Lung (tissue), 16 donors: ENCODE measurements around the gene SH3TC1. TPM values are rescaled to one million over a fixed set of nuclear protein-coding genes. Genes with fewer than 3 reads are reported as not detected.
A peak's percentile ranks its signal among the peaks of the same experiment; 100 is the strongest.

ENCODE experiments used
- ATAC-seq: fragments of 200-7000 bp; cut with Tn5 transposase; one replicate; pipeline ENCODE4 v1.9.1; 2020; ENCODE audit warnings: moderate number of reproducible peaks; ENCODE audit not compliant: insufficient read depth, low FRiP score
- DNase-seq, 3 donors: peaks; one replicate each; pipeline ENCODE4 v3.0.0-alpha.2; 2013 to 2017
- H3K27ac ChIP-seq, 2 donors: one replicate each; pipeline ENCODE4 v1.5.1; 2013; ENCODE audit warnings: mild to moderate bottlenecking in 2 of 2, moderate library complexity in 2 of 2, control low read depth in 1 of 2, inconsistent platforms in 1 of 2, low read depth in 1 of 2, low read length in 1 of 2
- H3K27me3 ChIP-seq, 3 donors: one replicate each; pipeline ENCODE4 v1.5.1; 2013; ENCODE audit warnings: low read length in 2 of 3; ENCODE audit not compliant: control insufficient read depth in 3 of 3, insufficient read depth in 3 of 3
- H3K36me3 ChIP-seq, 4 donors: one replicate each; pipeline ENCODE4 v1.5.1; 2013; ENCODE audit warnings: low read length in 4 of 4, mild to moderate bottlenecking in 1 of 4, moderate library complexity in 1 of 4; ENCODE audit not compliant: control insufficient read depth in 4 of 4, insufficient read depth in 4 of 4
- H3K4me1 ChIP-seq, 5 donors: one replicate each; pipeline ENCODE4 v1.5.1; 2013; ENCODE audit warnings: low read length in 5 of 5, mild to moderate bottlenecking in 2 of 5, moderate library complexity in 1 of 5; ENCODE audit not compliant: control insufficient read depth in 5 of 5, insufficient read depth in 5 of 5
- H3K4me3 ChIP-seq: one replicate; pipeline ENCODE4 v1.5.1; 2013; ENCODE audit warnings: mild to moderate bottlenecking, control low read depth, moderate library complexity
- H3K9ac ChIP-seq, 2 donors: one replicate each; pipeline ENCODE4 v1.5.1; 2013; ENCODE audit warnings: low read length in 2 of 2, control low read depth in 1 of 2; ENCODE audit not compliant: insufficient read depth in 1 of 2
- H3K9me3 ChIP-seq, 4 donors: one replicate each; pipeline ENCODE4 v1.5.1; 2013; ENCODE audit warnings: low read length in 3 of 4, mild to moderate bottlenecking in 1 of 4, moderate library complexity in 1 of 4; ENCODE audit not compliant: control insufficient read depth in 4 of 4, insufficient read depth in 3 of 4
- CTCF ChIP-seq: IDR thresholded peaks from 2 replicates; pipeline ENCODE4 v1.5.1; 2012; ENCODE audit warnings: mild to moderate bottlenecking; ENCODE audit errors: control extremely low read depth, extremely low read depth
- WGBS, 2 donors: extraction: QIAGEN DNeasy Blood & Tissue Kit; methylation state at CpG; one replicate each; pipeline ENCODE4 v1.1.7; 2013; 5-methylcytosine and 5-hydroxymethylcytosine counted together
- long read RNA-seq, 5 donors: transcript quantifications; one replicate each; lab custom pipeline, GENCODE V29; 2026
- polyA plus RNA-seq, 2 donors: library from polyadenylated mRNA; stranded (reverse); fragments of 200-250 nt; gene quantifications; one replicate each; pipeline ENCODE4 v1.2.1, GENCODE V29; 2013
- total RNA-seq, 2 donors: library from RNA; depleted of rRNA in 1 of 2; stranded (reverse); fragments of >200 nt in 1 of 2; gene quantifications; one replicate each; pipeline ENCODE4 v1.2.1, GENCODE V29; 2014 to 2021
- donor health status: control.
- donor health status: control.
- donor health status: Bipolar disorder and iron deficiency.
- donor health status: healthy.
- donor health status: DM: yes; HTN: yes; CAD: no.

Gene SH3TC1
- total RNA-seq (10 to 100 TPM; 41.7 to 67.3 TPM), polyA plus RNA-seq (10 to 100 TPM; 21.4 to 34.5 TPM)
- long read RNA-seq, donor 1, result 0 reads
- long read RNA-seq, donor 2, result 0 reads
- long read RNA-seq, donor 3, result 0 reads
- long read RNA-seq, donor 4, result 0 reads
- long read RNA-seq, donor 5, result 0 reads

GRCh38 chr4:8198906-8199593 is at the start of gene SH3TC1:
TSS of gene SH3TC1 (plus strand) at chr4:8199290. CDS start at chr4:8205195, 5,905 bp downstream.
- DNase-seq (peak; percentile 89 to 96 (median 91)), ATAC-seq (peak; percentile 87)
- peak within 1 kb of the TSS; percentile 47 to 49 for H3K9ac ChIP-seq
- H3K4me1 ChIP-seq, result peaks cover 0 to 40% (median 35%) of the 10 kb centered on the region in 5 donors
- no peaks in the 10 kb centered on the region for H3K36me3 ChIP-seq
- peak within 1 kb of the TSS; percentile 49 for H3K4me3 ChIP-seq
- no peak for TF ChIP-seq CTCF
- H3K27me3 ChIP-seq, result no peaks in the 10 kb centered on the region
- no peaks in the 10 kb centered on the region for H3K9me3 ChIP-seq
- 3 to 4% methylated on average over 29 to 32 of the region's 32 CpGs for WGBS, 2 donors
- peak within 1 kb of the TSS; percentile 55 to 95 for H3K27ac ChIP-seq

GRCh38 chr4:8149664-8150063 is 49.4 kb upstream of the SH3TC1 start:
- H3K4me3 ChIP-seq, result no peak overlapping the region
- DNase-seq (peak in 1 of 3 donors; percentile 19), ATAC-seq (no peak)
- H3K9me3 ChIP-seq, result no peaks in the 10 kb centered on the region
- peaks cover 0 to 3% (median 0%) of the 10 kb centered on the region in 3 donors for H3K27me3 ChIP-seq
- no peaks in the 10 kb centered on the region for H3K36me3 ChIP-seq
- H3K9ac ChIP-seq, result no peak overlapping the region
- no peak for TF ChIP-seq CTCF
- WGBS, 2 donors, result 81 to 83% methylated on average over 7 of the region's 7 CpGs
- peaks cover 0 to 16% (median 4%) of the 10 kb centered on the region in 5 donors for H3K4me1 ChIP-seq
- H3K27ac ChIP-seq, result no peak overlapping the region

GRCh38 chr4:8150152-8151090 is 48.7 kb upstream of the SH3TC1 start:
- no peak overlapping the region for H3K4me3 ChIP-seq
- DNase-seq (no peak), ATAC-seq (no peak)
- WGBS, 2 donors, result 83% methylated on average over 29 of the region's 29 CpGs
- H3K36me3 ChIP-seq, result no peaks in the 10 kb centered on the region
- no peak overlapping the region for H3K9ac ChIP-seq
- H3K9me3 ChIP-seq, result no peaks in the 10 kb centered on the region
- no peak for TF ChIP-seq CTCF
- H3K4me1 ChIP-seq, result peaks cover 0 to 9% (median 3%) of the 10 kb centered on the region in 5 donors
- H3K27me3 ChIP-seq, result no peaks in the 10 kb centered on the region
- H3K27ac ChIP-seq, result no peak overlapping the region
